ENCODE measurements around the gene ASPHD2.
"Not testable (repeated sequence)": the region's sequence is repeated elsewhere in the genome, so short reads cannot be mapped to it uniquely, and the experiment has no call there.

The ASPHD2 gene

GRCh38 chr22:26431261-26431995 is 2.4 kb downstream of the ASPHD2 start:
- TF ChIP-seq, protein P1, sequence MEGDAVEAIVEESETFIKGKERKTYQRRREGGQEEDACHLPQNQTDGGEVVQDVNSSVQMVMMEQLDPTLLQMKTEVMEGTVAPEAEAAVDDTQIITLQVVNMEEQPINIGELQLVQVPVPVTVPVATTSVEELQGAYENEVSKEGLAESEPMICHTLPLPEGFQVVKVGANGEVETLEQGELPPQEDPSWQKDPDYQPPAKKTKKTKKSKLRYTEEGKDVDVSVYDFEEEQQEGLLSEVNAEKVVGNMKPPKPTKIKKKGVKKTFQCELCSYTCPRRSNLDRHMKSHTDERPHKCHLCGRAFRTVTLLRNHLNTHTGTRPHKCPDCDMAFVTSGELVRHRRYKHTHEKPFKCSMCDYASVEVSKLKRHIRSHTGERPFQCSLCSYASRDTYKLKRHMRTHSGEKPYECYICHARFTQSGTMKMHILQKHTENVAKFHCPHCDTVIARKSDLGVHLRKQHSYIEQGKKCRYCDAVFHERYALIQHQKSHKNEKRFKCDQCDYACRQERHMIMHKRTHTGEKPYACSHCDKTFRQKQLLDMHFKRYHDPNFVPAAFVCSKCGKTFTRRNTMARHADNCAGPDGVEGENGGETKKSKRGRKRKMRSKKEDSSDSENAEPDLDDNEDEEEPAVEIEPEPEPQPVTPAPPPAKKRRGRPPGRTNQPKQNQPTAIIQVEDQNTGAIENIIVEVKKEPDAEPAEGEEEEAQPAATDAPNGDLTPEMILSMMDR (IDR thresholded peaks at IDR 0.05; ENCODE audit: low read depth, low read length): no peak
- no peak for DNase-seq (ENCODE audit: extremely low read depth, low read depth)

DNA sequence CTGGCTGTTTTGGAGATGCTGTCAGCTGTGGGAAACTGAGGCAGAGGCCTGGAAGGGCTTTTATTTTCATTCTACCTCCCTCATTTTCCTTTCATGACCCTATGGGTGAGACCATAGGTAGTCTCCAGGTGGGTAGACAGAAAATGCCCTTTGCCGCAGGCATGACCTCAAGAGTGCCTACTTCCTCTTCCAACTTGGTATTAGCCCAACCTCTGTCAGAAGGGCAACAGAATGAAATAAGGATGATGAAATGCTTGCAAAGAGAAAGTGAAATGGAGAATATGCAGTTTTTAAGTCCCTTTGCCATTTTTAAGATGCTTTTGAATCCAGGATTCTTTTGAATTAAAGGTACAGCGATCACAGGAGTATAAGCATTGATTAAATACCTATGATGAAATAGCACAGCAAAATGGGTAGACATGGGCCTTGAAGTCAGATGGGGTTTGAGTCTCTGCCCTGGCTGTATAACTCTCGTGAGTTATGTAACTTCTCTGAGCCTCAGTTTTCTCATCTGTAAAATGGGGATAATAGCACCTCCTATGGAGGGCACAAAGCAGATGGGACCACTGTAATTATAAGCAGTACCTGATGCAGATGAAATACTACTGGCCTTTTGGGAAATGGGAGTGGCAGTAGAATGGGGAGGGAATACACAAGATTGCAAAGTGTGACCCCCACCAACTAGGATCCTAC is 3.7 kb downstream of the ASPHD2 start:
- TF ChIP-seq, protein P1 (IDR thresholded peaks at IDR 0.05; ENCODE audit: low read depth, low read length): no peak
- no peak for DNase-seq (ENCODE audit: extremely low read depth, low read depth)

DNA sequence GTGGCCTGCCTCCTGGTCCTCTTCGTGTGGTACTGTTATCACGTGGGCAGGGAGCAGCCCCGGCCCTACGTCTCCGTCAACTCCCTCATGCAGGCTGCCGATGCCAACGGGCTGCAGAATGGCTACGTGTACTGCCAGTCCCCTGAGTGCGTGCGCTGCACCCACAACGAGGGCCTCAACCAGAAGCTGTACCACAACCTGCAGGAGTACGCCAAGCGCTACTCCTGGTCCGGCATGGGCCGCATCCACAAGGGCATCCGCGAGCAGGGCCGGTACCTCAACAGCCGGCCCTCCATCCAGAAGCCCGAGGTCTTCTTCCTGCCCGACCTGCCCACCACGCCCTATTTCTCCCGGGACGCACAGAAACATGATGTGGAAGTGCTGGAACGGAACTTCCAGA is 4.7 kb downstream of the ASPHD2 start:
- DNase-seq (ENCODE audit: extremely low read depth, low read depth): no peak
- TF ChIP-seq, protein P1 (IDR thresholded peaks at IDR 0.05; ENCODE audit: low read depth, low read length): no peak

DNA sequence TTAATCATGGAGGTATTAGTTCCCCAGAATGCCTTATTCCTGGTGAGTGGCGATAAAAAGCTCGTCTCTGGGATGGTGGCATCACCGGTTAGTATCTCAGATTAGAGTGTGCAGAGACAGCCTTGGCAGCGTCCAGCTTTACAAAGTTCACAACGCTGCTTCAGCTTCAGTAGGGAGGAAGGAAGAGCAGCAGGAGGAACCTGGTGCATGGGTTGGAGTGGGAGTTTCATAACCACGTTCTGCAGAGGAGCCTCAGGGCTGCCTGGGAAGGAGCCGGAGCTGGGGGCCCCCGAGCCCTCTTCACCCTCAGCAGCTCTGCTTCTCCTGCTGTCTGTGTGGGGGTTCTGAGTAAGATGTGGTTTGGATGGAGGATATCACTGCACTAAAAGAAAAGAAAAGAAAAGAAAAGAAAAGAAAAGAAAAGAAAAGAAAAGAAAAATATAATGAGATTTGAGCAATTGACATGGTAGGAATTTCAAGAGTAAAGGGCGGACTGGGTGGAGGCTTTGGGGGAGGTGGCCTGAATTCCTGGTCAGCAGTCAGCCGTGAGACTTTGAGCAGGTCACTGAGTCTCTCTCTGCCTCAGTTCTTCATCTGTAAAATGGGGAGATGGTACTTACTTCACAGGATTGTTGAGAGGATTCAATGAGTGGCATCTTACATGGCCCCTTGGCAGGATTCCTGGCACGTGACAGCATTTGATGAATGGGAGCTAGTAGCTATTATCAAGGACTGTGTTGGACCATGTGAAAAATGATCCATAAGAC is 6.5 kb downstream of the ASPHD2 start:
- TF ChIP-seq, protein P1 (IDR thresholded peaks at IDR 0.05; ENCODE audit: low read depth, low read length): no peak
- DNase-seq (ENCODE audit: extremely low read depth, low read depth): no peak

GRCh38 chr22:26436903-26437515 is 7.9 kb downstream of the ASPHD2 start:
- TF ChIP-seq, protein P1 (IDR thresholded peaks at IDR 0.05; ENCODE audit: low read depth, low read length): no peak
- no peak for DNase-seq (ENCODE audit: extremely low read depth, low read depth)

DNA sequence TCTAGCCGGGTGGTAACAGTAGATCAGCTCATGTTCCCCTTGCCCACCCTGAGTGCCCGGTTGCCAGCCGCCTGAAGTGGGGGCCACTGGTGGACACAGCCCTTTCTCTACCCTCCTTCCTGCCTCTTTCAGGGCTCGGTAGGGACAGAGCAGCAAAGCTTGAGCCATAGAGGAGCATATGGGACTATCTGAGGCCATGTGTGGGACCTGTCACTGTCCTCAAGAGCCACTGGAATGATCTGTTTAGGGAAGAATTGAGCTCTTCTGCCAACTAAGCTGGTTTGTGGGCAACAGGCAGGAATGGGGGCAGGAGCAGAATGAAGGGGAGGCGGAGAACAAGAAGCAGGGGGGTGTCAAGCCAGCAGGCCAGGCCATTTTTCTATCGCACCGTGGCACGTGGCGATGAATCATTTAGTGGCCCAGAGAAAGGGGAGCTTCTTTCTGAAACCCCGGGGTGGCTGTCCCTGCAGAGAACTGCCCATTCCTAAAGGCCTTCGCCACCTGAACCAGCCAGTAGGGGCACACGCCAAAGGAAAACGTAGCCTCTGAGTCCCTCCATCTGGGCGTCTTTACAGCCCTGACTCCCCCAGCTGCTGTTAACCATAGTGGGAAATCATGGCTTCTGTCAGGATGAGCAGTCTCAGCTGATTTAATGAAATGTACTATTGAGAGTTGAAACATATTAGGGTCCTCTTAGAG is 8.8 kb downstream of the ASPHD2 start:
- TF ChIP-seq, protein P1 (IDR thresholded peaks at IDR 0.05; ENCODE audit: low read depth, low read length): no peak
- DNase-seq (ENCODE audit: extremely low read depth, low read depth): no peak

DNA sequence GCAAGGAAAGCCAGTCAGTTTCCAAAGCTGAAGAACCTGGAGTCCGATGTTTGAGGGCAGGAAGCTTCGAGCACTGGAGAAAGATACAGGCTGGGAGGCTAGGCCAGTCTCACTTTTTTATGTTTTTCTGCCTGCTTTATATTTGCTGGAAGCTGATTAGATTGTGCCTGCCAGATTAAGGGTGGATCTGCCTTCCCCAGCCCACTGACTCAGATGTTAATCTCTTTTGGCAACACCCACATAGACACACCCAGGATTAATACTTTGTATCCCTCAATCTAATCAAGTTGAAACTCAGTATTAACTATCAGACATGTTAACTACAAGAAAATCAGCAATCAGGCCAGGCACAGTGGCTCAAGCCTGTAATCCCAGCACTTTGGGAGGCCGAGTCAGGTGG is 9.7 kb downstream of the ASPHD2 start:
- not testable (repeated sequence) for DNase-seq (ENCODE audit: extremely low read depth, low read depth)
